ENCODE measurements around the gene ZNF423.
"Not testable (repeated sequence)": the region's sequence is repeated elsewhere in the genome, so short reads cannot be mapped to it uniquely, and the experiment has no call there.

The ZNF423 gene

DNA sequence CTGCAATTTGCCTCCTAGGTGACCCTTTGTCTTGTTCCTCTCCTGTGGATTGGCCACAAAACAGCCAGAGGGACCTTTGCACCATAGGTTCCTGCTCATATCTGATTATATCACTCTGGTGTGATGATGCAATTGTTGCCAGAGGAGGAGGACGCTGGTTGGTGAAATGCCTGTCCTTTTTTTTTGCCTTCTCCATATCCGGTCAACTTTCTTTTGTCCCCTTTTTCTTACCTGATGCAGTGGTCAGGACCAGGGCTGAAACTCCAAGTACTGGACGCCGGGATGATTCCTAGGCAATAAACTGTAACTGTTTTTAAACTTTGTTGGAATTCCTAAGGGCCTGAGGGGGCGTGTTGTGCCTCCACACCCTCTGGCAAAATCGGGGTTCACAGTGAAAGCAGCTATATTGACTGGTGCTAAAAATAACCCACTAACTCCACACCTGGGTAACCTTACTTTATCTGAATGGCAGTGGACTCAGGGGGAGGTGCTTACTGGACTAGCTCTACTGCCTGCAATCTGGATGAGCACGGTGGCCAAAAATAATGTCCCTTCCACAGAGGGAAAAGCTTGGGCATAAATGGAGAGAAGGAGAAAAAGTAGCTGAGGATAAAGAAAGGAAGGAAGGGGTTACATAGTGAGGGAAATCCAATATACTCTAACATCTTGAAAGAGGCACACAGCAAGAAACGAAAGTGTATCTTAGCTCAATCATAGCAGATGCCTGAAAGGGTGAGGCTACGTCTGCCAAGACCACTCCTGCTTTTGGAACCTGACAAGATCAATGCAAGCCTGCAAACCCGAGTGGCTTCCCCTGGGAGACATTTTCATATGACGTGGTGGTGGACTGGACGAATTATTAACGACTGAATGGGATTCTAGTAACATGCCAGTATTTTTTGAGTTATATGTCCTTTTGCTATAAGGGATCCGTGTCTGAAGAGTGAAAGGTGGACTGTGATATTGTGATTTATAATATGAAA lies 28.4 kb upstream of the ZNF423 start:
- peaks cover 16% of the 10 kb centered on the region for H3K4me1 ChIP-seq (ENCODE audit: control insufficient read depth, insufficient read depth, low read length)
- no peak overlapping the region for H3K4me3 ChIP-seq (ENCODE audit: low read depth, low read length)
- H3K9me3 ChIP-seq (ENCODE audit: control insufficient read depth, insufficient read depth, low read depth, low read length): no peaks in the 10 kb centered on the region
- no peak overlapping the region for H3K9ac ChIP-seq (ENCODE audit: low read length)
- no peaks in the 10 kb centered on the region for H3K27me3 ChIP-seq (ENCODE audit: control insufficient read depth, insufficient read depth, low read length)
- no peaks in the 10 kb centered on the region for H3K36me3 ChIP-seq (ENCODE audit: control insufficient read depth, insufficient read depth, low read length)
- H3K27ac ChIP-seq (ENCODE audit: low read depth, low read length): no peak overlapping the region

DNA sequence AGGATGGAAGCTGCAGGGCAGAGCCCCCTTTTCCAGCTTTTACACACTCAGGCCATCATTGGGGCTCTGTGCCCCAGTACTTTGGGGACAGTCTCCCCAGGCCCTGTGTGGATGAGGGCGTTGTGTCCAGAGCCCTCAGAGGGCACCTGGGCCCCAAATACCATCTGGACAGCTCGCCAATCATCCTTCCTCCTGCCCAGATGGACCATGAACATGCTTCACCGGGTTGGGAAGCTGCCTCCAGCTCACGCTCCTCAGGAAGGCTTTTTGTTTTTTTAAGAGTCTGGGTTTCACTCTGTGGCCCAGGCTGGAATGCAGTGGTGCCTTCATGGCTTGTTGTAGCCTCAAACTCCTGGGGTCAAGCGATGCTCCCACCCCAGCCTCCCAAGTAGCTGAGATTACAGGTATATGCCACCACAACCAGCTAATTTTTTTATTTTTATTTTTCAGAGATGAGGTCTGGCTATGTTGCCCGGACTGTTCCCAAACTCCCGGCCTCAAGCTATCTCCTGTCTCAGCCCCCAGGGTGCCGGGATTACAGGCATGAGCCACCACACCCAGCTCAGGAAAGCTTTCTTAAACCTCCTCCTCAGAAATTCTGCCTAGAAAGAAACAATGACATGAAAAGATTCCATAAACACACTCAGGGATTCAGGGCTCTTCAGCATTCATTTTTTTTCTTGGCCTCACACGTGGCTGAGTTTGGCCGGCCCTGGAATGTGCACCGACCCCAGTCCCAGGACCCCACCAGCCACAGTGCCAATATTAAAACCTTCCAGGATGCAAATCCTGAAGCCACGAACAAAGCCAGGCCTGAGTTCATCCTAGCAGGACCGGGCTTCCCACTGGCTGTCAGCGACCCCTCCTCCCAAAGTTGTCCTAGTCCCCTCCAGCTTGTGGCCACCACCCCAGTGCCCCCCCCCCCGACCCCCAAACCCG lies 27.4 kb upstream of the ZNF423 start:
- Histone ChIP-seq H3K9me3 (ENCODE audit: control insufficient read depth, insufficient read depth, low read depth, low read length) (no peaks in the 10 kb centered on the region), H3K36me3 (ENCODE audit: control insufficient read depth, insufficient read depth, low read length) (no peaks in the 10 kb centered on the region), H3K27me3 (ENCODE audit: control insufficient read depth, insufficient read depth, low read length) (no peaks in the 10 kb centered on the region), H3K4me1 (ENCODE audit: control insufficient read depth, insufficient read depth, low read length) (peaks cover 16% of the 10 kb centered on the region), H3K27ac (ENCODE audit: low read depth, low read length) (no peak overlapping the region), H3K9ac (ENCODE audit: low read length) (no peak overlapping the region), H3K4me3 (ENCODE audit: low read depth, low read length) (no peak overlapping the region)

DNA sequence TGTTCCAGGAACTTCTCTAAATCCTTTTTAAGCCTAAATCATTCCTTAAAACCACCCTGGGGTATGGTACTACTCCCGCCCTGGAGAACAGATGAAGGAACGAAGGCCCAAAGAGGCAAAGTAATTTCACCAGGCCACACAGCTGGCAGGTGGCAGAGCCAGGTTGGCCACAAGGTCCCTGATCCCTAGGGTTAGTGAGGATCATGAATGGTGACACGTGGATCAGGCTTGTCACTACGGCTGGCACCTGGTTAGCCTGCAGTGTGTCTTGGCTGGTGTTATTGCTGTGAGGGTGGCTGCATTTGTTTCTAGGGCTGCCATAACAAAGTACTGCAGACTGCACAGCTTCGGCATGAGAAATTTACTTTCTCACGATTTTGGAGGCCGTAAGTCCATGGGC lies 26.0 kb upstream of the ZNF423 start:
- Histone ChIP-seq H3K9me3 (ENCODE audit: control insufficient read depth, insufficient read depth, low read depth, low read length) (no peaks in the 10 kb centered on the region), H3K27me3 (ENCODE audit: control insufficient read depth, insufficient read depth, low read length) (no peaks in the 10 kb centered on the region), H3K9ac (ENCODE audit: low read length) (no peak overlapping the region)

DNA sequence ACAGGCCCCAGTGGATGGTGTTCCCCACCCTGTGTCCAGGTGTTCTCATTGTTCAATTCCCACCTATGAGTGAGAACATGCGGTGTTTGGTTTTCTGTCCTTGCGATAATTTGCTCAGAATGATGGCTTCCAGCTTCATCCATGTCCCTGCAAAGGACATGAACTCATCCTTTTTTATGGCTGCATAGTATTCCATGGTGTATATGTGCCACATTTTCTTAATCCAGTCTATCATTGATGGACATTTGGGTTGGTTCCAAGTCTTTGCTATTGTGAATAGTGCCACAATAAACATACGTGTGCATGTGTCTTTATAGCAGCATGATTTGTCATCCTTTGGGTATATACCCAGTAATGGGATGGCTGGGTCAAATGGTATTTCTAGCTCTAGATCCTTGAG lies 22.6 kb upstream of the ZNF423 start:
- not testable (repeated sequence) for H3K36me3 ChIP-seq (ENCODE audit: control insufficient read depth, insufficient read depth, low read length); H3K9me3 ChIP-seq (ENCODE audit: control insufficient read depth, insufficient read depth, low read depth, low read length)

More for the DNA sequence above, 26.0 kb upstream of the ZNF423 start:
- Histone ChIP-seq H3K4me3 (ENCODE audit: low read depth, low read length) (no peak overlapping the region), H3K4me1 (ENCODE audit: control insufficient read depth, insufficient read depth, low read length) (peaks cover 16% of the 10 kb centered on the region), H3K36me3 (ENCODE audit: control insufficient read depth, insufficient read depth, low read length) (no peaks in the 10 kb centered on the region), H3K27ac (ENCODE audit: low read depth, low read length) (no peak overlapping the region)

DNA sequence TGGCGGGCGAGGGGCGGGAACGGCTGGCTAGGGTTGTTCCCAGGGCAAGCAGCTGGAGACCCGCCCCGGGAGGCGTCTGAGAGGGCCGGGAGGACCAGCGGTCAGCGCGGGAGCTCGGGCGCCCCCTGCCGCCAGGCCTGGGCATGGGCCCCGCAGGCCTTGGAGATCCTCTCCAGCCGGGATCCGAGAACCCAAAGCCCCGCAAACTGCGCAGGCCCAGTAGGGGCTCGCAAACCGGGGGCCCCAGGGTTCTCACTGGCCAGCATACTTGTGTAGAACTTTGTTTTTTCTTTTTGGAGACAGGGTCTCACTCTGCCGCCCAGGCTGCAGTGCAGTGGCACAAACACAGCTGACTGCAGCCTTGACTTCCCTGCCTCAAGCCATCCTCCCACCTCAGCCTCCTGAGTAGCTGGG lies 20.8 kb upstream of the ZNF423 start:
- Histone ChIP-seq H3K27me3 (ENCODE audit: control insufficient read depth, insufficient read depth, low read length) (peaks cover 4% of the 10 kb centered on the region; the same call in 1 of the 2 replicates), H3K9me3 (ENCODE audit: control insufficient read depth, insufficient read depth, low read depth, low read length) (no peaks in the 10 kb centered on the region), H3K27ac (ENCODE audit: low read depth, low read length) (no peak overlapping the region), H3K4me1 (ENCODE audit: control insufficient read depth, insufficient read depth, low read length) (peaks cover 14% of the 10 kb centered on the region), H3K36me3 (ENCODE audit: control insufficient read depth, insufficient read depth, low read length) (no peaks in the 10 kb centered on the region), H3K9ac (ENCODE audit: low read length) (no peak overlapping the region), H3K4me3 (ENCODE audit: low read depth, low read length) (peak overlapping the region; percentile 54; the same call in 1 of the 2 replicates)

More for the DNA sequence above, 22.6 kb upstream of the ZNF423 start:
- not testable (repeated sequence) for H3K27me3 ChIP-seq (ENCODE audit: control insufficient read depth, insufficient read depth, low read length); H3K27ac ChIP-seq (ENCODE audit: low read depth, low read length); H3K4me3 ChIP-seq (ENCODE audit: low read depth, low read length); H3K9ac ChIP-seq (ENCODE audit: low read length)
- peaks cover 20% of the 10 kb centered on the region for H3K4me1 ChIP-seq (ENCODE audit: control insufficient read depth, insufficient read depth, low read length)

DNA sequence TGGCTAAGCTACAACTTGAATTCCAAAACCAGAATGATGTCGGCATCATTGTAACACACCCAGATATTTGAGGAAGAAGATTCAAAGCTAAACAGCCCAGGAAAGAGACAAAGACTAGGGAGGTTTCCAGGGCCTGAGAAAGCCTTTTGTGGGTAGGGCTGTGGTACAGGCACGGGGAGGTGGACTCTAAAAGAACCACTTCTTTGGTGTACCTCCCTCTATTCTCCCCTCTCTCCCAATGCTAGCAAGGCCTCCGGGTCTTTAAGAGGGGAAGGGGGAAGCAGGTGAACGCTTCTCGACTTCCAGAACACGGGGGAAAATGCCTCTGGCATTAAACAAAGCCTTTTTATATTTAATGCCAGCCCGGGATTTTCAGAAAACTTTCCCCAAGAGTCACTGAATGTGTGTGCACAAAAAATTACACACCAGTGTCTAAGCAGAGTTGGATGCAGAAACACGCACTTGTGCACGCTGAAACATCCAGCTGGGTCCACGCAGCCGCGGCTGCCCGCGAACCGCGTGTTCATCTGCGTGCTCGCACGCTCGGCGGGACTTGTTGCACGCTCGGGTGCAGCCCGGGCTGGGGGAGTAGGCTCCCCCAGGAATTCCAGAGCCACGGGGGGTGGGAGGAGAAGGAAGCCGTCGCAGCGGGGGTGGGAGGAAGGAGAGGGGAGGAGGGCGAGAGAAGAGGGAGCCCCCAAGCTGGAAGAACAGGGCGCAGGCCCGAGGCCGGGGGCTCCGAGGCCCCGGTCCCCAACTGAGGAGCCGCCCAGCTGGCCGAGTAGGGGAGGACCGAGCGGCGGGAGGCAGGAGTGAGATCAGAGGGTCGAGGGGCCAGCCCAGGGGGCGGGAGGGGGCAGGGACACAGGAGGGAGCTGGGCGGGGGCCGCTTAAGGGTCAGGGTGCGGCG lies 20.1 kb upstream of the ZNF423 start:
- Histone ChIP-seq H3K27ac (ENCODE audit: low read depth, low read length) (no peak overlapping the region; the same call in 1 of the 2 replicates), H3K4me3 (ENCODE audit: low read depth, low read length) (peak overlapping the region; percentile 54), H3K9me3 (ENCODE audit: control insufficient read depth, insufficient read depth, low read depth, low read length) (no peaks in the 10 kb centered on the region), H3K4me1 (ENCODE audit: control insufficient read depth, insufficient read depth, low read length) (peaks cover 14% of the 10 kb centered on the region), H3K9ac (ENCODE audit: low read length) (peak overlapping the region; percentile 25), H3K27me3 (ENCODE audit: control insufficient read depth, insufficient read depth, low read length) (peaks cover 4% of the 10 kb centered on the region; the same call in 1 of the 2 replicates), H3K36me3 (ENCODE audit: control insufficient read depth, insufficient read depth, low read length) (no peaks in the 10 kb centered on the region)

DNA sequence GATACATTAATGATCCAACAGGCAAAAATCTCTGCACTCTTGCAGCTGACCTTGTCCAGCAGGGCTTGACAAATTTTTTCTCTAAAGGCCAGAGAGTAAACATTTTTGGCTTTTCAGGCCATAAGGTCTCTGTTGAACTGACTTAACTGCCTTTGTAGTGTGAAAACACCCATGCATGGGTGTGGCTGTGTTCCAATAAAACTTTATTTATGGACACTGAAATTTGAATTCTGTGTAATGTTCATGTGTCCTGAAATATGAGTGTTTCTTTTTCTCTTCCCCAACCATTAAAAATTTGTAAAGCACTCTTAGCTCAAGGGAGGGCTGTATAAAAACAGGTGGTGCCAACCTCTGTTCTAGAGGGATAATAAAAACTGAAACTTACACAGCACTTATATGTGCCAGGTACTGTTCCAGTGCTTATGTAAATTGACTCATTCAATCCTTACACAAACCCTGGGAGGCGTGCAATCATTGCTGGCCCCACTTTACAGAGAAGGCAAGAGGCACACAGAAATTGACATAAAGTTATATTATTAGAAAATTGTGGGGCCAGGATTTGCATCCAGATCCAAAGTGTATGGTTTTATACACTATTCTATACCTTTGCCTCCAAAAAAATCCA lies 18.8 kb upstream of the ZNF423 start:
- H3K9ac ChIP-seq (ENCODE audit: low read length): no peak overlapping the region
- peaks cover 14% of the 10 kb centered on the region for H3K4me1 ChIP-seq (ENCODE audit: control insufficient read depth, insufficient read depth, low read length)
- peaks cover 4% of the 10 kb centered on the region; the same call in 1 of the 2 replicates for H3K27me3 ChIP-seq (ENCODE audit: control insufficient read depth, insufficient read depth, low read length)
- no peaks in the 10 kb centered on the region for H3K9me3 ChIP-seq (ENCODE audit: control insufficient read depth, insufficient read depth, low read depth, low read length)
- H3K4me3 ChIP-seq (ENCODE audit: low read depth, low read length): no peak overlapping the region
- H3K27ac ChIP-seq (ENCODE audit: low read depth, low read length): no peak overlapping the region
- no peaks in the 10 kb centered on the region for H3K36me3 ChIP-seq (ENCODE audit: control insufficient read depth, insufficient read depth, low read length)

DNA sequence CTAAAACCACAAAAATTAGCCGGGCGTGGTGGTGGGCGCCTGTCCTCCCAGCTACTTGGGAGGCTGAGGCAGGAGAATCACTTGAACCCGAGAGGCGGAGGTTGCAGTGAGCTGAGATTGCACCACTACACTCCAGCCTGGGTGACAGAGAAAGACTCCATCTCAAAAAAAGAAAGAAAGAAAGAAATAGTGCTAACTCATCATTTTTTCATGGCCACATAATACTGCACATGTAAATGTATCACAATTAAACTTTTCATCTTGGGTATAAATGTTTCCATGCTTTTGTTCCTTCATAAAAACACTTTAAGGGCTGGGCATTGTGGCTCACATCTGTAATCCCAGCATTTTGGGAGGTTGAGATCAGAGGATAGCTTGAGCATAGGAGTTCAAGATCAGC lies 15.9 kb upstream of the ZNF423 start:
- not testable (repeated sequence) for H3K9ac ChIP-seq (ENCODE audit: low read length); H3K27me3 ChIP-seq (ENCODE audit: control insufficient read depth, insufficient read depth, low read length); H3K36me3 ChIP-seq (ENCODE audit: control insufficient read depth, insufficient read depth, low read length); H3K27ac ChIP-seq (ENCODE audit: low read depth, low read length); H3K9me3 ChIP-seq (ENCODE audit: control insufficient read depth, insufficient read depth, low read depth, low read length); H3K4me3 ChIP-seq (ENCODE audit: low read depth, low read length)
- H3K4me1 ChIP-seq (ENCODE audit: control insufficient read depth, insufficient read depth, low read length): peaks cover 27% of the 10 kb centered on the region

DNA sequence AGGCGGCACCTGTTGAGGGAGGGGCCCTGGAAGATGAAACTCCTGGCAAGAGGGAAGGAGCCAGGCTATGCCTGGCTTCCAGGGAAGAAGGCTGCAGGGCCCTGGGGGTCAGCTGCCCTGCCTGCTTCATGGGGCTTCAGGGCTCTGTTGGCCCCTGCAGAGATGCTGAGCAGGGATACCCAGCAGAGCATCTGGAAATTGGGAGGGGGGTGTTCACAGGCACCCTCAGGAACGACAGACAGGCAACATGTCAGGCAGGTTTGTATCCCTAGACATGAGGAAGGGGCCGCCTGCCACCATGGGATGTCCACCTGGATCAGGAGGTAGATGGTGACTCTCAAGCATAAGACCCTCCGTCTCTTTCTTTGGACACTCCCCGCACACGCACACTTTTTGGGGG lies 13.8 kb upstream of the ZNF423 start:
- Histone ChIP-seq H3K27me3 (ENCODE audit: control insufficient read depth, insufficient read depth, low read length) (peaks cover 3% of the 10 kb centered on the region; the same call in 1 of the 2 replicates), H3K27ac (ENCODE audit: low read depth, low read length) (no peak overlapping the region), H3K36me3 (ENCODE audit: control insufficient read depth, insufficient read depth, low read length) (no peaks in the 10 kb centered on the region), H3K4me1 (ENCODE audit: control insufficient read depth, insufficient read depth, low read length) (peaks cover 25% of the 10 kb centered on the region), H3K9me3 (ENCODE audit: control insufficient read depth, insufficient read depth, low read depth, low read length) (no peaks in the 10 kb centered on the region), H3K4me3 (ENCODE audit: low read depth, low read length) (no peak overlapping the region), H3K9ac (ENCODE audit: low read length) (no peak overlapping the region)
